Endometrium (tissue), 2 donors: Measurements from ENCODE around the gene C6.
A peak's percentile ranks its signal among the peaks of the same experiment; 100 is the strongest.
"Not testable (repeated sequence)": the region's sequence is repeated elsewhere in the genome, so short reads cannot be mapped to it uniquely, and the experiment has no call there.

Experiments used
- FAIRE-seq: peaks from 2 replicates; lab custom pipeline; 2012; peaks lifted over from hg19 to GRCh38; lab: Jason Lieb, UNC
- donor health status: control.
- donor health status: control.

Gene C6

DNA sequence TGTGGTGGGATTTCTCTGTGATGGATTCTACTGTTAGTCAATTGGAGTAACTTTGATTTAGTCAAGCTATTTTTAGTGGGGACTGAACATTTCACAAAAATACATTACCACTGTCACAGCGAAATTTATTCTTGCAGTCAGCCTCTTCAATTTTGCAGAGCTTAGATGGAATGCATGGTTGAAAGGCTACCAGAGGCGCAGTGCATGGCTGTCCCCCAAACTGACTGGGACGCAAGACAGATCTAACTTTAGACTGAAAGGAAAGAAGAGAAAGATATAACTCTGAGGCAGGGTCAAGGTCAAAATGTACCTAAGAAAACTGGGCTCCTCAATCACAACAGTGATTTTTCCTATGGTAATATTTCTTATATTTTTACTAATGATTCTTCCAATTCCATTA, 13.7 kb downstream of the C6 start:
- no peak for FAIRE-seq

DNA sequence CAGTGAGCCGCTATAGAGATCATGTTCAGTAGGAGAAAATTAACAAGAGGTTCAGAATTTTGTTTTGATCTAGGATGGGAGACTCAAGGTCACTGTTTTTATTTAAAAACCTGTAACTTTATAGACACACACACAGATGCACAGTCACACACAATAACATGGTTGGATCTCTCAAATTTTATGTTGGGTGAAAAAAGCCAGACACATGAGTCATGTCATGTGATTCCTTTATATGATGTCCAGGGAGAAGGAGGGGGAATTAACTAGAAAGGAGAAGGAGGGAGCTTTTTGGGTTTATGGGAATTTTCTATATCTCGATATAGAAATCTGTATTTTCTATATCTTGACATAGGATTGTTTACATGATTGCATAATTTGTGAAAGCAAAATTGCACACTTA, 17.1 kb downstream of the C6 start:
- FAIRE-seq, result no peak

DNA sequence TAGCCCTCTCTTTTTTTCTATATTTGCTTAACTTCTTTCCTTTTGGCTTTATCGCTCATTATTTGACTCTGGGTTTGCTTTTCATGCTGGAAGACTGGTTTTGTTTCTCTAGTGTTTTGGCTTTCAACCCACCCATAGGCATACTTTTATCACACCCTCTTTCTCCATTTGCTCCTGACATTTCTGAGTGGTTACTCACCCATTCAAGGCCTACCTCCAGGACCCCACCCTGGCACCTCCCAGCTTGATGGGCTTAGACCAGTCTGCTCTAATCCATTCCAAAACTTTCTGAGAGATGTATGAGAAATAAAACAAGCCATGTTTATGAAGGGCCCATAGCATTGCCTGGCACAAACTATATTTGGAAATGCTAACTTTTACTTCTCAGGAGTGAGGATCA, 18.1 kb downstream of the C6 start:
- FAIRE-seq, result no peak

DNA sequence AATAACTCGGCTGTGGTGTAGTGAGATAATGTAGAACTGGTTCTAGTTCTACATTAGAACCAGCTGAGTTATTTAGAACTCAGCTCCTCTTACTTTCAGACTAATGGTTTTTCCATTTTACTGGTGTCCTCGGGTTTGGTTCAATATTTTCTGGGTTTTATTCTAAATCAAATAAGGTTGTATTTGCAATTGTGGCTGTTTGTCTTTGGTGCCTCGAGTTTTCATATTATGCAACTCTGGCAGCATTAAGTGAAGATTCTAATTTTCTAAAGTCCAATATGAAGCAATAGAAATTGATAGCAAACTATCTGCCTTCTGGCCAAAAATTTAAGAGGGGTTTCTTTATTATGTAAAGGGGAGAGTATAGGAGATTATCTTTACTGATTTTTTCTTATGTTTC, 19.0 kb downstream of the C6 start:
- no peak for FAIRE-seq

DNA sequence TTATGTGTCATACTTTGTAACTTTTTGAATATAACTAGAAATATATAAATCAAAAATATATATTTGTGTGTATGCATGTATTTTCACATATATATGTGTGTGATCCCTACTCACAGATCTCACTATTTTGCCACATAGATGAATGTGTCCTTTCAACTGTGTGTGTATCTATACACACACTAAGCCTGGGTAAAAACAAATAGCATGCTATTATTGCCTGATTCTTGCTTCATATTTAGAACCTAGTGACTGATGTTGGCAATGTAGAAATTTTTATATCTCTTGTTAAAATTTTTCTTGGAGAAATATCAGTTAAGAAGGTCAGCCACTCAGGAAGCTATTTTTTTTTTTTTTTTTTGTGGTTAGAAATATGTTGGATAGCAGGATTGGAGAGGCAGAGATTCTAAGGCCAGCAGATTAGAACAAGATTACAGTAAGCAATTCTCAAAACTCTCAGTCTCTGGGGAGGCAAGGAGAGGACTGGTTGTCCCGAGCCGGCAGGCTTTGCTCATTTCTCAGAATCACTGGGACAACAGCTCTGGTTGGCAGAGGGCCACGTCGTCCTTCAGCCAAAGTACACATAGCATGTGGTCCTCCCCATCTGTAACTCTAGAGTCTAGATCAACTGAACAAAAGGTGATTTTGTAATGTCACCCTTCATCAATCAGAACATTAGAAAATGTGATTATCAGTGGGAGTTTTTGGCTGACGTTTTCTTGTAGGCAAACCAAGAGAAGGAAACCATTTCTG, 19.7 kb downstream of the C6 start:
- FAIRE-seq, result peak; percentile 90

DNA sequence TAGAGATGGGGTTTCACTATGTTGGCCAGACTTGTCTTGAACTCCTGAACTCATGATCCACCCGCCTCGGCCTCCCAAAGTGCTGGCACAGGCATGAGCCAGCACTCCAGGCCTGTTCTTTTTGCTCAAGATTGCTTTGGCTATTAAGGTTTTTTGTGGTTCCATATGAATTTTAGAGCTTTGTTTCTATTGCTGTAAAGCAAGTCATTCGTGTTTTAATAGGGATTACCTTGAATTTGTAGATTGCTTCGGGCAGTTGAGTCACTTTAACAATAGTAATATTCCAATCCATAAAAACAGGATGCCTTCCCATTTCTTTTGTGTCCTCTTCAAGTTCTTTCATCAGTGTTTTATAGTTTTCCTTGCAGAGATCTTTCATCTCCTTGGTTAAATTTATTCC, 22.1 kb downstream of the C6 start:
- FAIRE-seq, result no peak

DNA sequence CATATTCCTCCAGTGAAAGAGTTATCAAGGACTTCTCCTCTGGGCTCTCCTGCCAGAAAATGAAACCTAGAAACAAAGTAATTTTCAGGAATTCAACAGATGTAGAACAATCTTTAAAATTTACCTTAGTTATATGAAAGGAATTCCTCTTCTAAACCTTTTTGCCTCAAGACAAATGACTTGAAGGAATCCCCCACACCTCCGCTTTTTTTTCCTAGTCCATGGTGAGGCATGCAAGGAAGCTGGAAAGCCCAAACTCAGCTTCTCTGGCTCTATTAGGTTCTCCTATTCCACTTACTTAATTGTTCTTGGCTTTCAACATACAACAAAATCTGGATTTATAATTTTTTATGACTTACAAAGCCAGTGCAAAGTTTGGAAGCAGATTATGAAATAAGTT, 27.2 kb downstream of the C6 start:
- no peak for FAIRE-seq

DNA sequence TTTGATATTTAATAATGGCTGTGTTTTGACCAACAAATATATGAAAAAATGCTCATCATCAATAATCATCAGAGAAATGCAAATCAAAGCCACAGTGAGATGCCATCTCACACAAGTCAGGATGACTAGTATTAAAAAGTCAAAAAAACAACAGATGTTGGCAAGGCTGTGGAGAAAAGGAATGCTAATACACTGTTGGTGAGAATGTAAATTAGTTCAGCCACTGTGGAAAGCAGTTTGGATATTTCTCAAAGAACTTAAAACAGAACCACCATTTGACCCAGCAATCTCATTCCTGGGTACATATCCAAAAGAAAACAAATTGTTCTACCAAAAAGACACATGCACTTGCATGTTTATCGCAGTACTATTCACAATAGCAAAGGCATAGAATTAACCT, 30.0 kb downstream of the C6 start:
- FAIRE-seq, result not testable (repeated sequence)

DNA sequence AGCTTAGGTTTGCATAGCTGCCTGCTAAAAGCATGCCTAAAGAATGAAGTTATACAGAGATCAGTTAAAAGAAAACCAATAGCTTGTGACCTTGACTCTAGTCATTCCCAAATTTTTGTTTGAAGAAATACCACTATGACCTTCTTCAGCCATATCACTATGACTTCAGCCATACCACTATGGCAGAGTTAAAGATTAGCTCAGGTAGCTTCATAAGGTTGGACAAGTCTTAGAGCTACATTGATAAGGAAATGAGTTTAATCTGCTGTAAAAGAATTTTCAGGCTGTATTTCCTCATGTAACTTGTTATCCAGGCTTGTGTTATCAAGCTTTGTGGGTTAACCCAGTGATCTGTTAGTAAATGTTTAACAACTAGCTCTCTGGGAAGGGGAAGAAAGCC, 30.7 kb downstream of the C6 start:
- FAIRE-seq, result no peak

DNA sequence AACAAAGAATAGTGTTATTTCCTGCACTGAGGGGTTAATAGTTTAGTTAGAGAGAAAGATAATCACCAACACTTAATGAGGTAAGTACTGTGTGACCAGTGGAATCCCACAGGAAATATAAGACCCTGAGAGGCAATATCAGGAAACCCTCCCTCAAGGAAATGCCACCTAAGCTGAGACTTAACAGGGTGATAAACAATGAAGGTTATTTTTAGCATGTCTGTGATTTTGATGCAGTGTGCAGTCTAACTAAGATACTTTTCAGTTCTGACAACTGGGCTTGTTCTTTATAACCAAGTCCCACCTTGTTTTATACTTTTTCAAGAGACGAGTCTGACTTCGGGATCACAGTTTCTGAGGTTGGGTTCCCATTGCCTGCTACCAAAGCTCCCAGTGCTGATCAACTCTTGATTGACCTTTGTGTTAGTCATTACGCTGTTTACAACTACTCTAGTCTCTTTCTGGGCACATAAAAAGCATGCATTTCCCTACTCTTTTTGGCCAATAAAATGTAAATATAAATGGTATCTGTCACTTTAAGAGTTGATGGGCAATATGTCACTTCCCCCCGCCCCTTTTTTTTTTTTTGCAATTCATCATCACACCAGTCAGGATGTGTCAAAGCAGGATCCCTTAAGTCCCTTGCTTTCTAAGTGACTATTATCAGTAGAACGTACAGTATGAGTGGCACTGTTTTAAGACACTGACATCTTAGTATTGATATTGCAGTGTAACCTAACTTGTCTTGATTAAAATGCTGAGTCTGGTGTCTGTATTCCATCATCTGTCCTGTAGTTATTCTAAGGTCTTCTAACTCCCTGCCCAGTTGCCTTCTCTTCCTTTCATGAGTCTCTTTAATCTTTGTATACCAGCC, 31.4 kb downstream of the C6 start:
- FAIRE-seq, result no peak

DNA sequence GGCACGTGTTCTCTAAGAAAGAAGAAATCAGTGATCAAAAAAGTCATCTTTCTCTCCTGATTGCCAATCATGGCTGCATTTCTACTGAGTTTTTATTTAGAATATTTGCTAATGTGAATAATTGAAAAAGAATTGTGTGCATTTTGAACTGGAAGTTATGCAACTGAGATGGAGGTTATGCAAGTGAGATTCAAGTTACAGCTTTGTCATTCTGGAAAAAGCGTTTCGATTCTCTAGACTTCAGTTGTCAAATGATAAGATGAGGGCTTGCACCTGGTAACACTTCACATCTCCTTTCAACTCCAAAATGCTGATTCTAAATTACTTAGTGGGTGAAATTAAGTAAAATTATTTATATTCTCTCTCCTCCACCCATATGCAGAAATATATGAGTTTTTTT, 36.4 kb downstream of the C6 start:
- no peak for FAIRE-seq

DNA sequence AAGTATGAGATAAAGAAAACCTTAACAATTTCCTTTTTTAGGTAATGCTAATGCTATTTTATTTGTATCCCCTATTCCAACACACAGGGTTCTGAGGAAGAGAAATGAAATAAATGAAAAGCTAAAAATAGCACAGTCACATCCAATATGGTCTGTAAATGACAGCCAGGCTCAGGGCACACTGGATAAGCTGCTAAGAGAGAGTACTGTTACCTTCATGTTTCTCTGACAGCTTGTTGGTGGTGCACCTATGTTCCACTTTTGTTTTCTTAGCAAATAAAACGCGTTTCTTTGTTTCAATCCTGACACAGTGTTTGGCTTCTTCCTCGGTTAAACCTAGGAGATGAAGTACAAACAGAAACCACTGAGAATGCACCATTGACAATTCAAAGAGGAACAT, 41.3 kb downstream of the C6 start:
- FAIRE-seq, result no peak

DNA sequence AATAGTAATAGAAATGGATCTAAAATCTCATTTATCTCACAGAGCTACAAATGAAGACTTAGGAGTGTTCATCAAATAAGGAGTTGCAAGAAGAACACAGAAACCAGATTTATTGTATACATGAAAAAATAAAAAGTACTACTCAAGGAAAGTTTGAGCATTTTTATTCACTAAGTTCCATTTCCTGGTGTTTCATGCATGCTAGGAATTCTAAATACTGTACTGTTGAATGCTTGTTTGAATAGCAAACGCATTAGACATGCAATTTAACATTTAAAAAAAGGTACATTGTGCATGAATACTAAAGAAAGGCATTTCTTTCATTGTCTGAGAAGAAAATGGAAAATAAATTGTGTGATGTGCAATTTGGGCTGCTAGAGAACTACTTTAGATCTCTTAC, 52.1 kb downstream of the C6 start:
- FAIRE-seq, result peak; percentile 62

DNA sequence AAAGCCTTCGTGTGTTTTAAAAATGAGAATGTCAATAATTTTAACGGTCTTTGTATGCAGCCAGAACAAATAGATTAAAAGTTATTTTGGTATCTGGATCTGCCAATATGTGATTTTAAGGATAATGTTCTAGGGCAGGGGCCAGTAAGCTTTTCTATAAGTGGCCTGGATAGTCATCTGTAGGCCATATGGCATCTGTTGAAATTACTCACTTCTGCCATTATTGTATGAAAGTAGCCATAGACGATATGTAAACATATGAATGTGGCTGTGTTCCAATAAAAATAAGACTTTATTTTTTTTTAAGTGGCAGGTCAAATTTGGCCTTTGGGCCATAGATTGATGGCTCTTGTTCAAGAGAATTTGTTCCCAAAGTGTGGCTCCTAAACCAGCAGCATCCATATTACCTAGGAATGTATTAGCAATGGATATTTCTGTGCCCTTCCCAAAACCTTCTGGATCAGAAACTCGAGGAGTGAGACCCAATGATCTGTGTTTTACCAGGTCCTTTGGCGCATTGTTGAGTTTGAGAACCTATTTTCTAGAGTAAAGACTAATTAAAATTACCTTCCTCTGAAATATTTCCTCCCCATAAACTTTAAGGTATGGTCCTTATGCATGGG, 55.9 kb downstream of the C6 start:
- FAIRE-seq, result no peak

DNA sequence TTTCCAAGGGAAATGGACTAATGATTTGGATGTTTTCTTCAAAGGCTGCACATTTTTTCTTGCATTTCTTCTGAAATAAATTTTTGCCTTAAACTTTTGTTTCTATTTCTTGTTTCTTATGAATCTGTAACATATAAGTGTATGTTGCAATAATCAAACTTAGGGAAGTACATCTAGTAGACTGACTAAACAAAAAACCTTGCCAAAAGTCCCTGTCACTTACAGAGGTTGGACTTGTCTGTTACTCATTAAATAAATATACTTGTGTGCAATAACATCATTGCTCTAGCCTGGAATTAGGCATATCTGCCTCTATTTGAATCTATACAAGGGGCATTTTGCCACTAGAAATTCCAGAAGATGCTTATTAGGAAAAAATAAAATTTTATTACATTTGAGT, 56.6 kb downstream of the C6 start:
- FAIRE-seq, result no peak

DNA sequence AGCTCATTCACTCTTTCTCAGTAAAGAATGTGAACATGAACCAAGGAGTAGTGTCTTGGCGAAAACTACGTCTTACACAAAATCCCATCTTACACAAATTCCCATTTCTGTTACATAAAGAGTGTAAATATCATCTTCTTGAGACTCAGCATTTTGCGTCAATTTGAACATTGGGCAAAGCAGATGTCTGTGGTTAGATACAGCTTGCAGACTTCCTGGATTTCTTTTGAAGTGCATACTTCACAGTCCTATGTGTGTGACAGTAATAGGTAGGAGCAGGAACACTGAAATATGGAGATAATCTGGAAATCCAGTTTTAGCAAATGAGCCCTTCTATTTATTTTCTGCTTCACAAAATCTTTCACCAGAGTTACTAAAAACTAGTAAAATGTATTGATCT, 58.8 kb downstream of the C6 start:
- FAIRE-seq, result no peak

DNA sequence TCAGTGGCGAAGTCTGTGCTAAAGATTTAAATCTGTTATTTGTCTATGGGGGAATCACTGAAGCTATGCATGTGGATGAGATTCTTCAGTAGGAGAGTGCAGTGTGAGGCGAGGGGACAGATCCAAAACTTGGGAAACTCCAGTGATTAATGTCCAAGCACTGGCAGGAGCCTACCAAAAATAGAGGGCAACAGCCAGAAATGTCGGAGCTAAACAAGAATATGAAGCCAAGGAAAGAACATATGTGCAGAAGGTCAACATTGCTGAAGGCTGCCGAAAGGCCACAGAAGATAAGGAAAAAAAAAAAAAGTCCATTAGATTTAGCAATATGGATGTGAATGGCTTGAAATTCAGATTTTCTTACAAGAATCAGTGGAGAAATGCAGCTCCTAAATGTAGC, 61.8 kb downstream of the C6 start:
- FAIRE-seq, result no peak

DNA sequence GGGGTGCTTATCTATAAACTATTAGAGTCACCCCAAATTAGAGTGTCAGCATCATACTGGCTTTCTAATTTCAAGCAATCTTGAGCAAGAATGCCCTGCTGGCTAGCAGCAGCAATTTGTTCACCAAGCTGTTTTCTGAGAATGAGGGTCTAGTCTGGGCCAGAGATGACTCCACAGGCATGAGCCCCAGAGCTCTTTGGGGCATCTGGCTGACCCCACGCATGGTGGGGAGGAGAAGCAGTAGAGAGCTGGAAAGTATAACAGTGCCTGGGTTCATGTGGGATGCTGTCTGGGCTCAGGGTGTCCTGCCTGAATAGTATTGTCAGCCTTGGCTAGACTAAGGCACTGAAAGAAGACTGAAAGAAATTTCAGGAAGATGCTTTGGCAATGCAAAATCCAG, 64.9 kb downstream of the C6 start:
- no peak for FAIRE-seq

DNA sequence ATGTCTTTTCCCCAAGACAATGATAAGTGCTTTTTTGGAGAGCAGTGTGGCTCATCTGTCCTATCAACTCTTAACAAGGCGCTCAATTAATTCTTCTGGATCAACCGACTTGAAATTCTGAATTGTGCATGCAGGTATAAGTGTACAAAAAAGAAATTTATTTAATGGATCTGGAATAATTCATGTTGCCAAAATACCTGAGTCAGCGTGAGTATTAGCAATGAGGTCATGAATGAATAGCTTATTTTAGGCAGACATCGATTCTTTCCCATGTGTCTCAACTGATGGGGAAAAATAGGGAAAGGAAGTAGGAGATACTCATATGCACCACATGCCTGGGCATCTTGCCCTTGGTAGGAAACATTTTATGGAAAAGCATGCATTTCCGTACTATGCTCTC, 68.0 kb downstream of the C6 start:
- no peak for FAIRE-seq

DNA sequence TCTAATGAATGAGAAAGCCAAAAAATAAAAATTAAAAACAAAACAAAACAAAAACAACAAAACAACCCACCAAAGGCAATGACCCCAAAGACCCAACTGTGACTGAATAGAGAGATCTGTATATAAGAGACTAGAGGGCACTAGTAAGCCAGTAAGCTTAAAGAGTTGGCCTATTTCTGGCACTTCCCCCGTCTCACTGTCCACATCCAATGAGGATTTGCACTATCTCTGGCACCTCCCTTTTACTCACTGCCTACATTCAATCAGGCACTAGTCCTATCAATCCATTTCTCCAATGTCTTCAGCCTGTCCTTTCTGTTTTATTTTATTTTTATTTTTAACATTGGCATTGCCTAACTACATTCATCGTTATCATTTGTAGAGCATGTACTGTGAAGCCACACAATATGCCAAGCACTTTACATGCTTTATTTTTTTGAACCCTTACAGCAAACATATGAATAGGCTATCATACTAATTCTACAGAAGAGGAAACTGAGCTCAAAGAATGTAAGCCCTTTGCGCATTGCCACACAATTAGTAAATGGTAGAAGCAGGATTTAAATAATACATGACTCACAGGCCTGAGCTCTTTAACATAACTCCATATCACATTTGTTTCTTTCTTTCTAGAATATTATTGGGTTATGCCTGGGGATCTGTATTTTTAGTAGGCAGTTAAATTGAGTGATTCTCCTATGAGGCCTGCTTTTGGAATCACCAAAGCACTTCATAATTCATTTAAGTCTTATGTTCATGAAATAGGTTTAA, 70.0 kb downstream of the C6 start:
- no peak for FAIRE-seq

DNA sequence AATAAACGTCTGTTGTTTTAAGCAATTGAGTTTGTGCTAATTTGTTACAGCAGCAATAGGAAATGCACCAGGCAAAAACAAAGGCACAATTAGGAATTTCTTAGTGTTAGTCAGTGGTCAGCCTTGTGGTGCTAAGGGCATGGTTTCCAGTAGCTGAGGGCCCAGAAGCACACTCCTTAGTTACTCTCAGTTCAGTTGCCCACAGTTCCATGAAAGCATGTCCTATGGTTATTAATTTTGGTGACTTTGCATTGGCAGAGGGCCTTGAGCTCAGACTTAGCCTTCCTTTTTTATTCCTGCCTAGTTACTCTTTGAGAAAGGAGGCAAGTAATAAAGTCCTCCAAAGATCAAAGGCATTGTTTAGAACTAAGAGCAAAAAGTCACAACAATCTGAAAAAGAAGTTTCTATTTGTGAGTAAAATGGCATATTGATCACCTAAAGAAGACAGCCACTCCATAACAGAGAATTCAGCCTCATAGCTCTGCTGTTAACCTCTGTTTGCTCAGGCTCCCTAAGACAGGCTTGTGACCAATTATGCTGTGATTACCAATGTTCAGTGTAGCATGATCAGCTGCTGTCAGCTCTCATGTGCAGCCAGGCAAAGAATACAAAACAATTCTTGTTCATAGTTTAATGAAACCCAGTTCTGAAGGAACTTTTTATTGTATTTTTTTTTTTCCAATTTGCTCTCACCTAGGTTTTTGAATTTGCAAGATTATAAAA, 85.2 kb downstream of the C6 start:
- peak; percentile 12 for FAIRE-seq

DNA sequence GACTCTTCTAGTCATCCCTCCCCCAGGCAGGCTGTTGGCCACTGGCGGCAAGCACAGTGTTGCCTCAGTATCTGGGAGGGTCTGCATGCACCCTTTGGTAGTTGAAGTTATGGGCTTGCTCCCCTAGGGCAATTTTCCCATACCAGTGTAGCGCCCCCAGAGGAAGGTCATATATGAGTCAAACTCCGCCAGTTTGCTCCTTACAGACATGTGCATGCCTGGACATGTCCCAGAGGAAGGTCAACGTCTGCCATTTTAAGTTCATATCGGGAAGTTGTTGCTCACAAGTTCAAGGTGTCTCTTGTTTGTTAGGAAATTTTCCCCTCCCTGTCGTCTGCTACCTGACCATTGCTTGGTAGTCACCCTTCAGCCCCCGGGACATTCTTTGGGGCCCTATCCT, 90.9 kb downstream of the C6 start:
- FAIRE-seq, result no peak
